GM12878 (cell line): ENCODE measurements around the gene TAF3.

Experiments used
- EP300 ChIP-seq, 2 experiments: fragments of 150-350 bp in 1 of 2; IDR thresholded peaks; 2 replicates each; pipeline ENCODE4 v1.6.1; 2011 to 2012; ENCODE audit warnings: low read depth in 2 of 2, low read length in 2 of 2, borderline replicate concordance in 1 of 2, improper control_type of control experiment in 1 of 2, inconsistent platforms in 1 of 2; ENCODE audit not compliant: control insufficient read depth in 1 of 2
- FOXK2 ChIP-seq: fragments of 450-650 bp; IDR thresholded peaks from 2 replicates; pipeline ENCODE4 v1.6.1; 2017; ENCODE audit warnings: mild to moderate bottlenecking, moderate library complexity
- FOXM1 ChIP-seq: IDR thresholded peaks from 2 replicates; pipeline ENCODE4 v1.6.1; 2012; ENCODE audit warnings: low read depth, mild to moderate bottlenecking, inconsistent platforms, low read length, moderate library complexity
- KLF5 ChIP-seq: fragments of 450-650 bp; IDR thresholded peaks from 2 replicates; pipeline ENCODE4 v1.6.1; 2014; ENCODE audit warnings: mild to moderate bottlenecking; ENCODE audit not compliant: partially characterized antibody
- POLR2A ChIP-seq: IDR thresholded peaks from 2 replicates; pipeline ENCODE4 v1.6.1; 2011; ENCODE audit warnings: low read depth, mild to moderate bottlenecking, low read length
- POLR2AphosphoS5 ChIP-seq: IDR thresholded peaks from 2 replicates; pipeline ENCODE4 v1.6.1; 2011; ENCODE audit warnings: mild to moderate bottlenecking, low read length, inconsistent platforms
- TAF1 ChIP-seq: IDR thresholded peaks from 2 replicates; pipeline ENCODE4 v1.6.1; 2011; ENCODE audit warnings: mild to moderate bottlenecking, low read depth, low read length, borderline replicate concordance
- TARDBP ChIP-seq: IDR thresholded peaks from 2 replicates; pipeline ENCODE4 v1.6.1; 2016; ENCODE audit warnings: borderline replicate concordance
- ZNF217 ChIP-seq: fragments of 450-650 bp; IDR thresholded peaks from 2 replicates; pipeline ENCODE4 v1.6.1; 2017; ENCODE audit warnings: antibody characterized with exemption, mild to moderate bottlenecking
- TF ChIP-seq, protein P1 (sequence below): fragments of 450-650 bp; IDR thresholded peaks from 2 replicates; pipeline ENCODE4 v1.6.1; 2018; ENCODE audit warnings: mild to moderate bottlenecking, low read depth, moderate library complexity; ENCODE audit not compliant: partially characterized antibody
- TF ChIP-seq, protein P2 (sequence below), 3 experiments: IDR thresholded peaks in 2 of 3; conservative IDR thresholded peaks in 1 of 3; 2 replicates each; pipeline ENCODE4 v1.5.1; 2011; ENCODE audit warnings: low read depth in 3 of 3, low read length in 3 of 3, mild to moderate bottlenecking in 3 of 3, control low read depth in 2 of 3, moderate library complexity in 2 of 3, inconsistent platforms in 1 of 3, mixed read lengths in 1 of 3; ENCODE audit not compliant: control insufficient read depth in 2 of 3, insufficient read depth in 1 of 3; ENCODE audit errors: extremely low read depth in 1 of 3
- TF ChIP-seq, protein P3 (sequence below): IDR thresholded peaks from 2 replicates; pipeline ENCODE4 v1.6.1; 2012; ENCODE audit warnings: low read depth, low read length, improper control_type of control experiment
- TF ChIP-seq, protein P4 (sequence below): IDR thresholded peaks from 2 replicates; pipeline ENCODE4 v1.6.1; 2012; ENCODE audit warnings: low read depth, low read length, improper control_type of control experiment
- TF ChIP-seq, protein P5 (sequence below): fragments of 450-650 bp; IDR thresholded peaks from 2 replicates; pipeline ENCODE4 v1.6.1; 2017; ENCODE audit warnings: mild to moderate bottlenecking

DNA sequence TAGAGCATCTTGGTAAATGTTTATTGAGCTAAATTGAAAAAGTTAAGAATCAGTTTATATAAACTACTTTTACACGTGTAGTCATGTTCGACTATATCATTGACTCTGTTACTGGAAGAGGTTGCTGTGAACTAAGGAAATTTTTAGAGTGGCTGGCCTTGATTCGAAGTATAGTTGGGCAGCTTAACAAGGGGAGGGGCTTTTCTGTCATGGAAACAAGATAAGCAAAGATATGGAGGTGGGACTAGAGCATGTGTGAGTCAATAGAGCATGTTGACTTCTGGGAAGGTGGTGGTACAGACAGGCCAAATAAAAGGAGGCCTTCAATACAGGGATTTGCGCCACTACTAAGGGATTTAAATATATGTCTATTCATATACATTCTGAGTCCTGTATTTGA lies 22.7 kb upstream of the TAF3 start:
- TF ChIP-seq, protein P1, sequence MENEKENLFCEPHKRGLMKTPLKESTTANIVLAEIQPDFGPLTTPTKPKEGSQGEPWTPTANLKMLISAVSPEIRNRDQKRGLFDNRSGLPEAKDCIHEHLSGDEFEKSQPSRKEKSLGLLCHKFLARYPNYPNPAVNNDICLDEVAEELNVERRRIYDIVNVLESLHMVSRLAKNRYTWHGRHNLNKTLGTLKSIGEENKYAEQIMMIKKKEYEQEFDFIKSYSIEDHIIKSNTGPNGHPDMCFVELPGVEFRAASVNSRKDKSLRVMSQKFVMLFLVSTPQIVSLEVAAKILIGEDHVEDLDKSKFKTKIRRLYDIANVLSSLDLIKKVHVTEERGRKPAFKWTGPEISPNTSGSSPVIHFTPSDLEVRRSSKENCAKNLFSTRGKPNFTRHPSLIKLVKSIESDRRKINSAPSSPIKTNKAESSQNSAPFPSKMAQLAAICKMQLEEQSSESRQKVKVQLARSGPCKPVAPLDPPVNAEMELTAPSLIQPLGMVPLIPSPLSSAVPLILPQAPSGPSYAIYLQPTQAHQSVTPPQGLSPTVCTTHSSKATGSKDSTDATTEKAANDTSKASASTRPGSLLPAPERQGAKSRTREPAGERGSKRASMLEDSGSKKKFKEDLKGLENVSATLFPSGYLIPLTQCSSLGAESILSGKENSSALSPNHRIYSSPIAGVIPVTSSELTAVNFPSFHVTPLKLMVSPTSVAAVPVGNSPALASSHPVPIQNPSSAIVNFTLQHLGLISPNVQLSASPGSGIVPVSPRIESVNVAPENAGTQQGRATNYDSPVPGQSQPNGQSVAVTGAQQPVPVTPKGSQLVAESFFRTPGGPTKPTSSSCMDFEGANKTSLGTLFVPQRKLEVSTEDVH, result no peak
- TF ChIP-seq POLR2A (no peak), EP300 (IDR thresholded peaks at IDR 0.05; ENCODE audit: borderline replicate concordance in 1 of 2, control insufficient read depth in 1 of 2, low read depth in 2 of 2, low read length in 2 of 2) (no peak), FOXK2 (no peak), KLF5 (no peak), TAF1 (no peak), ZNF217 (no peak), FOXM1 (no peak), TARDBP (no peak), POLR2AphosphoS5 (no peak)
- TF ChIP-seq, protein P2, sequence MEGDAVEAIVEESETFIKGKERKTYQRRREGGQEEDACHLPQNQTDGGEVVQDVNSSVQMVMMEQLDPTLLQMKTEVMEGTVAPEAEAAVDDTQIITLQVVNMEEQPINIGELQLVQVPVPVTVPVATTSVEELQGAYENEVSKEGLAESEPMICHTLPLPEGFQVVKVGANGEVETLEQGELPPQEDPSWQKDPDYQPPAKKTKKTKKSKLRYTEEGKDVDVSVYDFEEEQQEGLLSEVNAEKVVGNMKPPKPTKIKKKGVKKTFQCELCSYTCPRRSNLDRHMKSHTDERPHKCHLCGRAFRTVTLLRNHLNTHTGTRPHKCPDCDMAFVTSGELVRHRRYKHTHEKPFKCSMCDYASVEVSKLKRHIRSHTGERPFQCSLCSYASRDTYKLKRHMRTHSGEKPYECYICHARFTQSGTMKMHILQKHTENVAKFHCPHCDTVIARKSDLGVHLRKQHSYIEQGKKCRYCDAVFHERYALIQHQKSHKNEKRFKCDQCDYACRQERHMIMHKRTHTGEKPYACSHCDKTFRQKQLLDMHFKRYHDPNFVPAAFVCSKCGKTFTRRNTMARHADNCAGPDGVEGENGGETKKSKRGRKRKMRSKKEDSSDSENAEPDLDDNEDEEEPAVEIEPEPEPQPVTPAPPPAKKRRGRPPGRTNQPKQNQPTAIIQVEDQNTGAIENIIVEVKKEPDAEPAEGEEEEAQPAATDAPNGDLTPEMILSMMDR (IDR thresholded peaks at IDR 0.05 in 2 of 3, conservative IDR thresholded peaks at IDR 0.05 in 1 of 3; ENCODE audit: control insufficient read depth in 2 of 3, extremely low read depth in 1 of 3, insufficient read depth in 1 of 3, low read depth in 3 of 3, low read length in 3 of 3), result no peak
- TF ChIP-seq, protein P3, sequence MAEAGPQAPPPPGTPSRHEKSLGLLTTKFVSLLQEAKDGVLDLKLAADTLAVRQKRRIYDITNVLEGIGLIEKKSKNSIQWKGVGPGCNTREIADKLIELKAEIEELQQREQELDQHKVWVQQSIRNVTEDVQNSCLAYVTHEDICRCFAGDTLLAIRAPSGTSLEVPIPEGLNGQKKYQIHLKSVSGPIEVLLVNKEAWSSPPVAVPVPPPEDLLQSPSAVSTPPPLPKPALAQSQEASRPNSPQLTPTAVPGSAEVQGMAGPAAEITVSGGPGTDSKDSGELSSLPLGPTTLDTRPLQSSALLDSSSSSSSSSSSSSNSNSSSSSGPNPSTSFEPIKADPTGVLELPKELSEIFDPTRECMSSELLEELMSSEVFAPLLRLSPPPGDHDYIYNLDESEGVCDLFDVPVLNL, result no peak
- TF ChIP-seq, protein P4, sequence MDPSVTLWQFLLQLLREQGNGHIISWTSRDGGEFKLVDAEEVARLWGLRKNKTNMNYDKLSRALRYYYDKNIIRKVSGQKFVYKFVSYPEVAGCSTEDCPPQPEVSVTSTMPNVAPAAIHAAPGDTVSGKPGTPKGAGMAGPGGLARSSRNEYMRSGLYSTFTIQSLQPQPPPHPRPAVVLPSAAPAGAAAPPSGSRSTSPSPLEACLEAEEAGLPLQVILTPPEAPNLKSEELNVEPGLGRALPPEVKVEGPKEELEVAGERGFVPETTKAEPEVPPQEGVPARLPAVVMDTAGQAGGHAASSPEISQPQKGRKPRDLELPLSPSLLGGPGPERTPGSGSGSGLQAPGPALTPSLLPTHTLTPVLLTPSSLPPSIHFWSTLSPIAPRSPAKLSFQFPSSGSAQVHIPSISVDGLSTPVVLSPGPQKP, result no peak
- TF ChIP-seq, protein P5, sequence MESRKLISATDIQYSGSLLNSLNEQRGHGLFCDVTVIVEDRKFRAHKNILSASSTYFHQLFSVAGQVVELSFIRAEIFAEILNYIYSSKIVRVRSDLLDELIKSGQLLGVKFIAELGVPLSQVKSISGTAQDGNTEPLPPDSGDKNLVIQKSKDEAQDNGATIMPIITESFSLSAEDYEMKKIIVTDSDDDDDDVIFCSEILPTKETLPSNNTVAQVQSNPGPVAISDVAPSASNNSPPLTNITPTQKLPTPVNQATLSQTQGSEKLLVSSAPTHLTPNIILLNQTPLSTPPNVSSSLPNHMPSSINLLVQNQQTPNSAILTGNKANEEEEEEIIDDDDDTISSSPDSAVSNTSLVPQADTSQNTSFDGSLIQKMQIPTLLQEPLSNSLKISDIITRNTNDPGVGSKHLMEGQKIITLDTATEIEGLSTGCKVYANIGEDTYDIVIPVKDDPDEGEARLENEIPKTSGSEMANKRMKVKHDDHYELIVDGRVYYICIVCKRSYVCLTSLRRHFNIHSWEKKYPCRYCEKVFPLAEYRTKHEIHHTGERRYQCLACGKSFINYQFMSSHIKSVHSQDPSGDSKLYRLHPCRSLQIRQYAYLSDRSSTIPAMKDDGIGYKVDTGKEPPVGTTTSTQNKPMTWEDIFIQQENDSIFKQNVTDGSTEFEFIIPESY, result no peak
